Dermis blood vessel endothelial cell (primary cell): ENCODE results near the gene CD24. TPM values are rescaled to one million over a fixed set of nuclear protein-coding genes. Genes with fewer than 3 reads are reported as not detected.
A peak's percentile ranks its signal among the peaks of the same experiment; 100 is the strongest.
"Not testable (repeated sequence)": the region's sequence is repeated elsewhere in the genome, so short reads cannot be mapped to it uniquely, and the experiment has no call there.

Source experiments
- DNase-seq: peaks from one replicate; pipeline ENCODE4 v3.0.0; 2010
- total RNA-seq: library from RNA; depleted of rRNA; stranded (reverse); fragments of >200 nt; gene quantifications from 2 replicates; pipeline ENCODE4 v1.2.3, GENCODE V29; 2014

The CD24 gene
- 9.4 and 21.6 TPM in 2 replicates for total RNA-seq

GRCh38 chr6:106974336-106974998, at the start of gene CD24:
TSS of gene CD24 (minus strand) at chr6:106974729. CDS start at chr6:106974646, 83 bp downstream.
- peak; percentile 11 for DNase-seq

GRCh38 chr6:107021446-107022185, 47.1 kb upstream of the CD24 start:
- DNase-seq, result peak; percentile 21

- DNase-seq, result no peak
These were observed 45.7 kb upstream of the CD24 start for GRCh38 chr6:107020239-107020638.

- not testable (repeated sequence) for DNase-seq
These were observed 45.1 kb upstream of the CD24 start for GRCh38 chr6:107019628-107020027.

- no peak for DNase-seq
These were observed 44.5 kb upstream of the CD24 start for GRCh38 chr6:107019047-107019446.

GRCh38 chr6:107009499-107009898, 35.0 kb upstream of the CD24 start:
- no peak for DNase-seq

- DNase-seq, result peak; percentile 64
These were observed 23.0 kb upstream of the CD24 start for GRCh38 chr6:106997392-106998158.

GRCh38 chr6:106995640-106996039, 21.1 kb upstream of the CD24 start:
- no peak for DNase-seq

- DNase-seq, result not testable (repeated sequence)
These were observed 15.2 kb upstream of the CD24 start for GRCh38 chr6:106989737-106990136.

GRCh38 chr6:106988664-106989063, 14.1 kb upstream of the CD24 start:
- no peak for DNase-seq

GRCh38 chr6:106981926-106982325, 7.4 kb upstream of the CD24 start:
- no peak for DNase-seq

- no peak for DNase-seq
These were observed 6.4 kb upstream of the CD24 start for GRCh38 chr6:106980926-106981325.

GRCh38 chr6:106979435-106979884, 4.9 kb upstream of the CD24 start:
- peak; percentile 91 for DNase-seq

GRCh38 chr6:106977246-106977645, 2.7 kb upstream of the CD24 start:
- no peak for DNase-seq

- DNase-seq, result no peak
These were observed 1.7 kb upstream of the CD24 start for GRCh38 chr6:106976270-106976669.

GRCh38 chr6:106975738-106976064, 1.2 kb upstream of the CD24 start:
- DNase-seq, result no peak

- DNase-seq, result peak; percentile 20
These were observed 639 bp upstream of the CD24 start for GRCh38 chr6:106974999-106975737.

GRCh38 chr6:106973836-106974335, 643 bp downstream of the CD24 start:
- DNase-seq, result no peak

- no peak for DNase-seq
These were observed 1.3 kb downstream of the CD24 start for GRCh38 chr6:106973018-106973835.

- no peak for DNase-seq
These were observed 2.0 kb downstream of the CD24 start for GRCh38 chr6:106972500-106972899.

GRCh38 chr6:106970769-106971168, 3.8 kb downstream of the CD24 start:
- DNase-seq, result not testable (repeated sequence)
